Amygdala (tissue), 56 donors: ENCODE results near the gene PPP6R2.

ENCODE experiments used
- DNase-seq, 56 donors: peaks; one replicate each; lab custom pipeline; 2025; lab: John Stamatoyannopoulos, UW

The PPP6R2 gene, protein sequence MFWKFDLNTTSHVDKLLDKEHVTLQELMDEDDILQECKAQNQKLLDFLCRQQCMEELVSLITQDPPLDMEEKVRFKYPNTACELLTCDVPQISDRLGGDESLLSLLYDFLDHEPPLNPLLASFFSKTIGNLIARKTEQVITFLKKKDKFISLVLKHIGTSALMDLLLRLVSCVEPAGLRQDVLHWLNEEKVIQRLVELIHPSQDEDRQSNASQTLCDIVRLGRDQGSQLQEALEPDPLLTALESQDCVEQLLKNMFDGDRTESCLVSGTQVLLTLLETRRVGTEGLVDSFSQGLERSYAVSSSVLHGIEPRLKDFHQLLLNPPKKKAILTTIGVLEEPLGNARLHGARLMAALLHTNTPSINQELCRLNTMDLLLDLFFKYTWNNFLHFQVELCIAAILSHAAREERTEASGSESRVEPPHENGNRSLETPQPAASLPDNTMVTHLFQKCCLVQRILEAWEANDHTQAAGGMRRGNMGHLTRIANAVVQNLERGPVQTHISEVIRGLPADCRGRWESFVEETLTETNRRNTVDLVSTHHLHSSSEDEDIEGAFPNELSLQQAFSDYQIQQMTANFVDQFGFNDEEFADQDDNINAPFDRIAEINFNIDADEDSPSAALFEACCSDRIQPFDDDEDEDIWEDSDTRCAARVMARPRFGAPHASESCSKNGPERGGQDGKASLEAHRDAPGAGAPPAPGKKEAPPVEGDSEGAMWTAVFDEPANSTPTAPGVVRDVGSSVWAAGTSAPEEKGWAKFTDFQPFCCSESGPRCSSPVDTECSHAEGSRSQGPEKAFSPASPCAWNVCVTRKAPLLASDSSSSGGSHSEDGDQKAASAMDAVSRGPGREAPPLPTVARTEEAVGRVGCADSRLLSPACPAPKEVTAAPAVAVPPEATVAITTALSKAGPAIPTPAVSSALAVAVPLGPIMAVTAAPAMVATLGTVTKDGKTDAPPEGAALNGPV

DNA sequence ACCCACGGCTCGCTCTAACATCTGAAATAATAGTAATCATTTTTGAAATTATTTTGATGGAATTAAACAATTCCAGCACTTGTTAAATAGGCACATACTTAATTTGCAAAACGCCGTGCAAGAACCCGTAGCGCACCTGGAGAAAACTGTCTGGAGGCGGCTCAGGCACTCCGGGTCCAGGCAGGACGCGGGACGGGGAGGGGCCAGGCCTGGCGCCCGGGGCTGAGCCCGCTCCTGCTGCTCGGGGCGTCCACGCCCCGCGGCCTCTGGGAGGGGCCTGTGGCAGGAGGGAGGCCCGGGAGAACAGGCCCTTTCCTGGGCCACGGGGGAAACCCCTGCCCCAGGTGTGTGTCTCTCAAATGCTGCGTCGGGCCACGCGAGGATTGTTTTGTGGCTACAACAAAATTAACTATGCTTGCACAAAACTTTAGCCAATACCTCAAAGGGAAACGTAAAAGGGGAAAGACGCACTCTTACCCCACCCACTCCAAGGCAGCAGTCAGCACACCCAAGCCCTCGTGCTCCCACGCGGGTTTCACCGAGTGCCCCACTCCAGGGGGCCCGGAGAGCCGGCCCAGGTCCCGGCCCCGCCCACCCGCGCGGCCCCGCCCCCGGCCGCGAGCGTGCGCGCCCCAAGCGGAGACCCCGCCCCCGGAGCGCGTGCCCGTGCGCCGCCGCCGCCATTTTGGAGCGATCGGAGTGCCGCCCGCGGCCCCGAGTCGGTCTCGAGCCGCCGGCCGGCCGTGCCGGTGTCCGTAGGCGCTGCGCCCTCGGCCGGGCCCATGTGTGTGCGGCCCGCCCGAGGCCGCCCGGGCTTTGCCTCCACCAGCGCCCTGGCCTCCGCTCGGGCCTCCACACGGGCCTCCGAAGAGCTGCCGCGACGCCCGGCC is at the start of gene PPP6R2:
Gene PPP6R2, plus strand, starts transcription at position 677 of the 890 bp plus-strand sequence. CDS start 50,582 bp downstream, outside the sequence.
- peak in 48 of 56 donors; percentile 17 to 88 (median 64) for DNase-seq

DNA sequence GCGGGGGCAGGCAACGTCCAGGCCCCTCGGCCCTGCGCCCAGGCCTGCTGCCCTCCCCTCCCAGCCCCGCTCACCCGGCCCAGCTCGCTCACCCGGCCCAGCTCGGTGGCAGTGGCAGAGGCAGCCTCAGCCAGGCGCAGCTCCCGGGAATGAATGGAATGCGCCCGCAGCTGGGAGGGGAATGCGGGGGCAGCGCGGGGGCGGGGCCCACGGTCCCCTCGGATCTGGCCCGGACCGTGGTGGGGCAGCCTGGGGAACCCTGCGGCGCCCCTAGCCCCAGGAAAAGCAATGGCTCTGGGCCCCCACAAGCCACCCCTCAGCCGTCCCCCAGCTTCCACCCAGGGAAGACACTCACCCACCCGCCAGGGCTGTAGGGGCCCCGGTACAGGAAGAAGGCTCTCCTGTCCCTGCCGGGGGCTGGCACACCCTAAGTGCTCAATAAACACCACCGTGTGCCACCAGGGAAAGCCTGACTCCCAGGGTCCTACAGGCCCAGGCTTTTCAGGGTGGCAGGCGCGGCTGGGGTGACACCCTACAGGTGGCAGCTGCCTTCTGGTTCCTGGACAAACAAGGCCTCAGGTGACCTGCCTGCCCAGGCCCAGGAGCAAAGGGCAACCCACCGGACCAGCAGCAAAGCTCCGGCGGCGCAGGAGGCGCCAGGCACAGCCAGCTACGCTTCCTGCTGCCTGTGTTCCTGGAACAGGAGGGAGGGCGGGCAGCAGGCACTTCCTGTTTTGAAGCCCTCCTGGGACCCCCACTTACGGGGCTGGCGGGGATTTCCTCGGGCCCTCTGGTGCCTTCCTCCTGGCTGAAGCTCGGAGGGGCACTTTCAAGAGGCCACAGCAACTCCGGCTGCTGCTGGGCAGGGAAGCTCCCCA is 49.4 kb upstream of the PPP6R2 start:
- DNase-seq = peak in 12 of 56 donors; percentile 33 to 68 (median 53)

DNA sequence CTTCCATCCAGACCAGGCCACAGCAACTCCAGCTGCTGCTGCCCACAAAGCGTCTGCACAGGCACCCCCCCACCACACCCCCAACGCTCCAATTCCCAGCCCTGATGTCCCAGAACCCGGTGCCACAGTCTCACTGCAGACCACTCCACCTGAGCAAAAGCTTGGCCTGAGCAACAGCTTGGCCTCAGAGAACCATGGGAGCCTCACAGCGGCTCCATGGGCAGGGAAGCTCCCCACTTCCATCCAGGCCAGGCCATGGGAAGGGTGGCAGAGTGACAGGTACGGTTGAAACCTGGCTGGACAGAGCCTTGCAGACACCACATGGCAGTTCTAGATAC is 48.8 kb upstream of the PPP6R2 start:
- DNase-seq = no peak

DNA sequence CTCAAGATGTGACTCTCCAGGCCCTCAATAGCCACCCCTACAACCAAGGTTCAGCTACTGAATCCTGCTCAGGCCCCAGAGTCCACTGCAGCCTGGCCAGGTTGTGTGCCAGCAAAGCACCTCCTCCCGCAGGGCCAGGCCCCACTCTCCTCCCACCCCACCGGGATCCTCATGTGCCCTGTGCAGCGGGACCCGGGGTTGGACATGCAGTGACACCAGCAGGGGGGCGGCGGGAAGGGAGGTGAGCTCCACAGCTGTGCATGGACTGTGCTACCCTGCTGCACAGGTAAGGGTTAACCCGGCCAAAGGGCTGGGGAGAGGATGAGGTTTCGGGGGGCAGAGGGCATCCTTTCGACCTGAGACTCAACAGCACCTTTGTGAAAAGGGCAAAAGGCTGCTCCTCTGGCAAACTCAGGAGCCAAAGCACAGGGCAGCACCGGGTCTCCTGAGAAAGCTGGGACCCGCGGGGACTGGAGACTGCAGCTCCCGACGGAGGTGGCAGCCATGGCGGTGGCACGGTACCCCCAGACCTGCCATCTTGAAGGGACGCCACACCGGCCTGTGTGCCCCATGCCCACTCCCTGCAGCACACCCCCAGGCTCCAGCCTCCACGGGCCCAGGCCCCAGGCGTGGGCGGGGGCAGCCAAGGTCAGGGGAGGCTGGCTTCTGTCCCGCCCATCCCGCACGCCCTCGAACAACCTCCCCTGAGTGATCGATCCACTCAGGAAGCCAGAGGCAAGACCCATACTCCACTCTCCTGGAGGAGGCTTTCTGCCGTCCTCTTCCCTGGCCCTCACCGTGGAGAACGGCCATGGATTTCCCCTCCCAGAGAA is 46.3 kb upstream of the PPP6R2 start:
- no peak for DNase-seq

DNA sequence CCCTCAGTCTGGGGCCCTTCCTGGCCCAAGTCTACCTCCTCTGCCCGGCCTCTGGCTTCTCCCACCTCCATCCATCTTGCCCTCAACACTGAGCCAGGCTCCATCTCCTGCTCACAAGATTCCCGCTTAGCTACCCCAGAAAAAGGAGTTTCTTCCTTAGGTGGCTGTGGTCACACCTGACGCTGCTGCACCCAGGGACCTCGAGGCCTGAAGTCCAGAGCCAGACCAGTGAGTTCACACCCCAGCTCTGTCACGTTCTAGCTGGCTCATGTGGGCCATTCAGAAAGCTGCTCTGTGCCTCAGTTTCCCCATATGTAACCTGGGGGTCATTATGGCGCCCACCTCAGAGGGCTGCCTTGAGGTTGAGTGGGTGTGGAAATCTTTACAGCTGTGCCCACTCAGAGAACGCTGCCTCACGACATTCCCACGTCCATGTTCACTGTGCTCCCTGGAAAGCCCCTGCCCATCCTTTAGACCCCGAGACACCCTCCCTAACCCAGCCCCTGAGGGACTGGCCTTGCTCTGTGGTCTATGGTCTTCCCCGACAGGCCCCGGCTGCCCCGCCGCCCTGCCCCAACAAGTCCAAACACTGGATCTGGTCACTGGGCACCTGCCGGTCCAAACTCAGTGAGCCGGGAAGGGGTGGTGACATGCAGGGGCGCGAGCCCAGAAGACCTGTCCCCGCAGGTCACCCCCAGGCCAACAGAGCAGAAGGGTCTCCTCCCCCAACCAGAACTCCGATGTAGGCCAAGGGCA is 45.4 kb upstream of the PPP6R2 start:
- no peak for DNase-seq

DNA sequence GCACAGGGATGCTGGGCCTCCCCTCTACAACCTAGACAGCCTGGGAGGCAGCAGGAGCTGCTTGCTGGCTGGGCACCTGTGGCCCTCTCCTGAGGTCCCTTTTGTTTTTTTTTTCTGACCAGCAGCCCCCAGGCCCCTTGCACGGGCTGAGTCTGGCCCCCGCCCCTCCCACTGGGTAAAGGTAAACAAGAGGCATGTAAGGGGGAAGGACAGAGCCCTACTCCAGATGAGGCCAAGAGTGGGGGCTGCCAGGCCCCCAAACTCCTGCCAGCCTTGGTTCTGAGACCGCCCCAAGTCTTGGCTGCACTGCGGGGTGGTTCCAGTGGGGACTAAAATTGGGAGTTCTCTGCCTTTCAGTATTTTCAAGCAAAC is 44.9 kb upstream of the PPP6R2 start:
- DNase-seq = no peak

DNA sequence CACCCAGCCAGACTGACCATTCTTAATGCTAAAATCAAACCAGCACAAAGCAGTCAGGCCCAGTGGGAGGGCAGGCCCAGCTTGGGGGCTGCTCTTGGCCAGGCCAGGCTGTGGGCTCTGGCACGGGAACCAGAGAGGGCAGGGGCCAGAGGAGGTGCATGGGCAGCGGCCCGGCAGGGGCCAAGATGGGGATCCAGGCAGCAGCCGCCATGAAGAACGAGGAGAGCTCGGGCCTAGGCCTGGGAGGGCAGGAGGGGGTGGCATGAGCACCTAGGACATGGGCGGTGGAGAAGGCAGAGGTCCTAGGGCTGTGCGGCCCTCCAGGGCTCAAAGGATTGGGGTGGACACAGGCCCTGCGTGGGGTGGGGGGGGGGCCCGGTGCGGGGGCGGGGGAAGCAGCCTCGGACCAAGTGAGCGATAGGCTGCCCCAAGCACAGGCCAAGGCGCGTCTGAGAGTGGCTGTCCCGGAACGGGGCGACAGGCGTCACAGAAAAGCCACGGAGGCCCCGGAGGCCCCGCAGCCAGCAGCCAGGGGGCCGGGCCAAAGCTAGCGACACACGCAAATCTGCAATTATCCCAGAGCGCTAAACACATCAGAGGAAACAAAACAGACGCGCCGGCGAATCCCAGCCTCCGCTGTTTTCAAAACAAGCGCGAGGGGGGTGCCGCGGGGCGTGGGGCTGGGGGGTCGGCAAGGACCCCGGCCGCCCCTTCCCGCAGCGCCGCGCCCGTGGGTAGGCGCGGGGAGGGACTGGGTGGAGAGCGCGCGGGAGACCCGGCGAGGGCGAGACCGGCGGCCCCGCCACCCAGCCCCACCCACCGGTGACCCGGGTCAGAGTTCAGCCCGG is 44.0 kb upstream of the PPP6R2 start:
- DNase-seq = peak in 9 of 56 donors; percentile 15 to 66 (median 34)

DNA sequence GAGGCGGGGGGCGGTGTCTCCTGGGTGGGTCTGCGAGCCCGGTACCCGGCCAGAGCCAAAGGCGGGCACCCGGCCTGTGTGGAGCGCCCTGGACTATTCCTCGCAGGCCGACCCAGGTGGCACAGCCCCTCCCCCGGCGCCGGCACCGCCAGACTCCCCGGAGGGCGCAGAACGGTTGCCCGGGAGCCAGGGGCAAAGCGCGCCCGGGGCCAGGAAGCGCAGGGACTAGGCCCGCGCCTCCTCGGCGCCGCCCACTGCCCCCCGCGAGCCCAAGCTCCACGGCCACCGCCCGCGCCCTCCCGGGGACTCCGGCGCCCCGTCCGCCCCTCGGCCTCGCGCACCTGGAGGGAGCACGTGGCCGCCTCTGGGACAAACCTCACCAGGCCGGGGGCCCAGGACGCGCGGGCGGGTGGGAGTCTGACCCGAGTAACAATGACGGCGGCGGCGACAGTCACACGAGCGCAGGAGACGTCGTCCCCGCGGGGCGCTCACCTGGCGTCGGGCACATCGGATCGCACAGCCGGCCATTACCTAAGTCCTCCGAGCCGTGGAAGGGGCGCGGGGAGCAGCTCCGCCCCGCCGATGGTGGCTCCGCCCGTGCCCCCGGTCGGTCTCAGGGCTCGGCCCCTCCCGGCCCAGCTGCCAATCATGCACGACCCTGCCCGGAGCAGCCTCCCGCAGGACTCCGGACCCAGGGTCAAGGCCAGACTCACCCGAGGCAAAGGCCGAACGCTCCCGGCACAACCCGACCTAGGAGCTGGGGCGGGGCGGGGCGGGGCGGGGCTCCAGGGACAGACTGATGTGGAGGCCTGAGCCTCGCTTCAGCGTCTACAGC is 43.1 kb upstream of the PPP6R2 start:
- DNase-seq = no peak

DNA sequence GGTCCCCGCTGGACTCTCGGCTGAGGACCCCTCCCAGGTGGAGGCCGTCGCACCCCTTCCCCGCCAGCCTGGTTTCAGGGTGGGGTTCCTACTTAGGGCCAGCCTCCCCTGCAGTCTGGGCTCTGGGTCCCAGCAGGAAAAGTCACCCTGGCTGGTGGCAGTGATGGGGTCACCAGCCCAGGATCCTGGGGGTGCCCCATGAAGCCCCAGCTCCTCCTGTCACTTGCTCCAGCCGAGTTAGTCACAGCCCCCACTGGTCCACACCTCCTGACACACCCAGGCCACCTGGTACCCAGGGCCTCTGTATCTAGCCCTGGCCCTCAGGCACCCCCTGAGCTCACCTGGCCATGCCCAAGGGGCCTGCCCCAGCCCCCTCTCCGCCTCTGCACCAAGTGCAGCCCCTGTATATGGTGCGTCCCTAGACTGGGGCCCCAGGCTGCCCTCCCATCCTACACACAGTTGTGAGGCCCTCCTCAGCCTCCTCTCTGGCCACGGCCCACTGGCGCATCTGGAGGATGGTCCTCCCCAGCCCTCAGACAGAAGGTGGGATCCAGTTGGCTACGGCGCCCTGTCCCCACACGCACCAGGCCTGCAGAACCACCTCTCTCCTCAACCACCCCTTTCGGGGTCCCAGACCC is 42.4 kb upstream of the PPP6R2 start:
- DNase-seq = no peak

DNA sequence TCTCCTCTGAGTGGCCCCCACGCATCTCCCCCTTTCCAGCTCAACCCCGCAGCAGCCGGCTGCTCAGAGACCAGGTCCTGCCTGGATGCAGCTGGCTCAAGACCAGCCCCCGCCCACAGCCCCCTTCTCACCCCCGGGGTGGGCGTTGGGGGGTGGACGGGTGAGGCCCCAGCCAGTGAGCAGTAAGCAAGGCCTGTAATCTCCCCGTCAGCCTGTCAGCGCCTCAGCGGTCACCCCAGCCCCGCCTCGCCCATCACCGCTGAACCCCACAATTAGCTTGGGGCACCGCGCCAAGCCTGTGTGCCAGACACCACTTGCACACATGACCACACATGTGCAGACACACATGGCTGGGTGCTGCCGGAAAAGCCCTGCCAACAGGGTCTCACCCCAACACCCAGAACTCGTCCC is 41.5 kb upstream of the PPP6R2 start:
- DNase-seq = peak in 1 of 56 donors; percentile 42

DNA sequence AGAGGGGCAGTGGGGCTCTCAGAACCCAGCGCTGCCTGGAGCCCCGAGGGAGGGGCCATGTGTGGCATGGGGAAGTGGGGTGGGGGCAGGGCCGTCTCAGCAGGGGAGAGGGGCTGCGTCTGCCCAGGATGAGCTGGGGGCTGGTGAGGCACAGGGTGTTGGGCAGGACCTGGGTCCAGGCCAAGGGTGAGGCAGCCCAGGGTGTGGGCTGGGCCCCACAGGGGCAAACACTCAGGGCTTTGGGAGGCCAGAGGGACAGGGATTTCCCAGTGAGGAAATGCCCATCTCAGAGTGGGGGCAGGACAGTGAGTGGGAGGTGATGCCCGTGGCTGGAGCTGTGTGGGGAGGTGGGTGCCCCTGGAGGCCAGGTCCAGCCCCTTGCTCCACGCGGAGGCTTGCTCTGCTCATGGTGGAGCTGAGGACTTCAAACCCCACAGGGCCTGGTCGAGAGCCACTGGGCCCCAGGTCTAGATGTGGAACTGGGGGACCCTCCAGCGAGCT is 41.0 kb upstream of the PPP6R2 start:
- no peak for DNase-seq

DNA sequence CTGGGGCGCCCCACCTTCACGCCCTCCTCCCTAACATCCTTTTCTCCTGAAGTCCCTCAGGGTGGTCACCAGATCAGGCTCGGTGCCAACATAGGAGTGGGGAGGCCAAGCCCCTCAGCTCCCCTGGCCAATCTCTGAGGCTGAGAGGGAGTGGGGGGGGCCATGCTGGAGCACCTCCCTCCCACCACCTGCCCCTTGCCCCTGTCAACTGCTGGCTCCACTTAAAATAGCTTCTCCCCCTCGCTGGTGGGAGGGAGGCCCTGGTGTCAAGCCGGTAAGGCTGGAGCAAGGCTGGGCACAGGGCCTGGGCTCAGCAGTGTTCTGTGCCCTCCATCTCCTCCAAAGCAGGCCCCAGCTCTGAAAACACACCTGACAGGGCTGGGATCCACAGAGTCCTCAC is 40.6 kb upstream of the PPP6R2 start:
- DNase-seq = no peak

DNA sequence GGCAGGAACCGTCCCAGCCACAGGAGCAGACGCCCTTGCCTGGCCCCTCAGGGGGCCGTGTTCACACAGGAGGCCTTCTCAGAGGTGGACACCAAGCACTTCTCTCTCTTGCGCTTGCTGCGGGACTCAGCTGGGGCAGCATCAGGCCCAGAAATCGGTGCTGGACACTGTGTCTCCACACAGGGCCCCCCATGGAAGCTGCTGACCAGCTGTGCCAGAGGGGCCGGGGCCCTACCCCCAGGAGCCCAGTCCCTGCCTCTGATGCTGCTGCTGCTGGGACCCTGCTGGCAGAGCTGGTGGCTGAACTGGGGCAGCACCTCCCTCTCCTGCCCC is 39.6 kb upstream of the PPP6R2 start:
- DNase-seq = peak in 16 of 56 donors; percentile 19 to 66 (median 38)

DNA sequence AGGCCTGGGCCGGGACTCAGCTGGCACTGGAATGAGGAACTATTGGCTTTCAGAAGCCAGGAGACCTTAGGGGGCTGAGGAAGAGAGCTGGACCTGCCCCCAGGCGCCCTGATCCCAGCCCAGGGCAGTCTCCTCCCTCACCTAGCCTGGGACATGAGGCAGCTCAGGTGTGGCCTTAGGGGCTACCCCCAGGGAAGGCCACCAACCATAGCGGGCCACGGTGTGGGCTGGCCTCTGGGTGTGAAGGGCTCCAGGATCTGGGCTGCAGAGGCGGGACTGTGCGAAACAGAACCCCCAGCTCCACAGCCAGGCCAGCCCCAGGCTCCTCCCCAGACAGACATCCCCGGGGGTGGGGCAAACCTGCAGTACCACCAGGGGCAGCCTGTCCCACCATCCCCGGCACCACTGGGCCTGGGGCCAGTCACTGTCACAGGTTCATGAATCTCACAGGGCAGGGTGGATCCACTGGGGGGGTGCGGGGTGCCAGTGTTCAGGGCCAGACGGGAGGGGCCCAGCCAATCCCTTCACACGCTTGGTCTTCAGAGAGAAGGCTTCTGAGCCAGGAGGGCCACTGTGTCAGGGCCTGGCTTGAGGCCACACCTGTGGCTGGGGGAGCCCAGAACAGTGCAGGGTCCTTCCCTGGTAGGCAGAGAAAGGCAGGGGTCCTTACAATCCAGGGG is 39.1 kb upstream of the PPP6R2 start:
- peak in 15 of 56 donors; percentile 16 to 61 (median 47) for DNase-seq
